ENCODE measurements around the gene TSGA10IP.

GRCh38 chr11:65953471-65953870, 8.2 kb downstream of the TSGA10IP start:
- TF ChIP-seq CTCF (IDR thresholded peaks at IDR 0.05; ENCODE audit: insufficient read depth, low read depth, low read length) (no peak), EZH2 (IDR thresholded peaks at IDR 0.05; ENCODE audit: insufficient read depth, low read length) (no peak)

Measured in astrocyte (in vitro differentiated cells and primary cell).